ENCODE data around the gene SLC6A17. TPM values are rescaled to one million over a fixed set of nuclear protein-coding genes. Genes with fewer than 3 reads are reported as not detected.

Gene SLC6A17
- total RNA-seq, 1 donor from 2014 or later, result 46.1 TPM

DNA sequence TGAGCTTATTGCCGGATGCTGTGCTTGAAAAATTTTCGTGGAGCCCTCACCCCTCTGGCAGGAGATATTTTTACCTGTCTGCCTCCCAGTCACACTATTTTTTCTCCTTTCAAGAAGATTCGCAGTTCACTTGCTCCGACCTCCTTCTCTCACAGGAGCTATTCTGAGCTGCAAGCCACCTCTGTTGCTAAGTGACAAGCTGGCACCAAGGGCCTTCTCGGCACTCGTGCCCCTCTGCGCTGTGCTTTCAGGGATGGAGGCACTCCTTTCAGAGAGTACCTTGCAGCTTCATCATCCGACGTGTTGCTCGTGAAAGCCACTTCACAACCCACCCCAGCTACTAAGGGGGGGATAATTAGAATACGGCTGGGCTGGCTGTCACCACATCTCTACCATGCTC is 11.6 kb downstream of the SLC6A17 start:
- no peak for DNase-seq (ENCODE audit: low spot score)
- no peak overlapping the region for H3K4me3 Mint-ChIP-seq (ENCODE audit: unreplicated experiment)
- peaks cover 61% of the 10 kb centered on the region for H3K4me1 Mint-ChIP-seq (ENCODE audit: unreplicated experiment)
- H3K9me3 Mint-ChIP-seq (ENCODE audit: unreplicated experiment), result no peaks in the 10 kb centered on the region
- TF ChIP-seq, protein P1, sequence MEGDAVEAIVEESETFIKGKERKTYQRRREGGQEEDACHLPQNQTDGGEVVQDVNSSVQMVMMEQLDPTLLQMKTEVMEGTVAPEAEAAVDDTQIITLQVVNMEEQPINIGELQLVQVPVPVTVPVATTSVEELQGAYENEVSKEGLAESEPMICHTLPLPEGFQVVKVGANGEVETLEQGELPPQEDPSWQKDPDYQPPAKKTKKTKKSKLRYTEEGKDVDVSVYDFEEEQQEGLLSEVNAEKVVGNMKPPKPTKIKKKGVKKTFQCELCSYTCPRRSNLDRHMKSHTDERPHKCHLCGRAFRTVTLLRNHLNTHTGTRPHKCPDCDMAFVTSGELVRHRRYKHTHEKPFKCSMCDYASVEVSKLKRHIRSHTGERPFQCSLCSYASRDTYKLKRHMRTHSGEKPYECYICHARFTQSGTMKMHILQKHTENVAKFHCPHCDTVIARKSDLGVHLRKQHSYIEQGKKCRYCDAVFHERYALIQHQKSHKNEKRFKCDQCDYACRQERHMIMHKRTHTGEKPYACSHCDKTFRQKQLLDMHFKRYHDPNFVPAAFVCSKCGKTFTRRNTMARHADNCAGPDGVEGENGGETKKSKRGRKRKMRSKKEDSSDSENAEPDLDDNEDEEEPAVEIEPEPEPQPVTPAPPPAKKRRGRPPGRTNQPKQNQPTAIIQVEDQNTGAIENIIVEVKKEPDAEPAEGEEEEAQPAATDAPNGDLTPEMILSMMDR (IDR thresholded peaks at IDR 0.05; ENCODE audit: unreplicated experiment), result no peak
- peaks cover 29% of the 10 kb centered on the region for H3K36me3 Mint-ChIP-seq (ENCODE audit: low read depth, unreplicated experiment)
- H3K27ac Mint-ChIP-seq (ENCODE audit: unreplicated experiment), result no peak overlapping the region
- H3K27me3 Mint-ChIP-seq (ENCODE audit: unreplicated experiment), result peaks cover 14% of the 10 kb centered on the region

DNA sequence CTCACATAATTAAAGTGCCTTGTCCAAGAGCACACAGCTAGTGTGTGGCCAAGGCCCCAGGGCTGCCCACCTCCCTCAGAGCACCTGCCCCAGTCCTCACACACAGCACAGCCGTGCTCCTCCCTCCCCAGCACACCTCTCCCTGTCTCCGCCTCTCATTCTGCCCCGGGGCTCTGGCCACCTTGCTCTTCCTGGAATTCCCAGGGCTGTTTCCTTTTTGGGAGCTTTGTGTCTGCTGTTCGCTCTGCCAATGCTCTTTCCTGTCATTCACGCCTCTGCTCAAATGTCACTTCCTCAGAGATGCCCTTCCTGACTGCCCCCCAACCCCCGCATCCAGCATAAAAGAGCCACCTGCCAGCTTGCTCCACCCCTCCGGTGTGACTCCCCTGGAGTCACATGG is 13.3 kb downstream of the SLC6A17 start:
- Mint-ChIP-seq H3K4me3 (ENCODE audit: unreplicated experiment) (peak overlapping the region; percentile 4), H3K9me3 (ENCODE audit: unreplicated experiment) (no peaks in the 10 kb centered on the region), H3K4me1 (ENCODE audit: unreplicated experiment) (peaks cover 62% of the 10 kb centered on the region), H3K36me3 (ENCODE audit: low read depth, unreplicated experiment) (peaks cover 30% of the 10 kb centered on the region), H3K27ac (ENCODE audit: unreplicated experiment) (peak overlapping the region; percentile 87), H3K27me3 (ENCODE audit: unreplicated experiment) (peaks cover 12% of the 10 kb centered on the region)
- DNase-seq (ENCODE audit: low spot score), result peak; percentile 21
- TF ChIP-seq, protein P1 (IDR thresholded peaks at IDR 0.05; ENCODE audit: unreplicated experiment), result no peak

DNA sequence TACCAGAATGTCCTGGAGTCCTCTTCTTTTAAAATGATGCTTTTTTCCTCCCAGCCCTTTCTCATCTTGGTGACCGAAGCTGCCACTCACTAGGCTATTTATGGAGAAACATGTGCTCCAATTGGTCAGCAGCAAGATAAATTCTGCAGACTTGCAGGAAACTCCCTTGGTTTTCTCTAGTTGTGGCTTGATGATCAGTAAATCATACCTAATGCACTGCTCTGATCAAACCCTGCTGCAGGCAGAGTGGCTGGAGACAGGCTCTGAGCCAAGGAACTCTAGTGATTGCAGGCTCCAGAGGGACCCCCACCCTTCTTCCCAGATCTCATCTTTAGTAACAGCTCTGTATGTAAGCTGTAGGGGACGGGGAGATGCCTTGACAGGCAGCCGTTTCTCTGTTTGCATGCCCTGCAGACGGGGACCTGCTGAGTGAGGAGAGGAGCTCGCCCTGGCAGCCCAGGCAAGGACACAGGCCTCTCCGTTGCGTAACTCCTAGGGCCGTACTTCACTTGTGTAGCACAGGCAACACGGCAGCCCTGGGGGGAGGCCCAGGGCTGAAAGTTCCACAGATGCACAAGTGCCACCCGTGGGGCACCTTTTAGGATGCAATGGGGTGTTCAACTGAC is 14.5 kb downstream of the SLC6A17 start:
- Mint-ChIP-seq H3K27ac (ENCODE audit: unreplicated experiment) (no peak overlapping the region), H3K4me3 (ENCODE audit: unreplicated experiment) (no peak overlapping the region), H3K9me3 (ENCODE audit: unreplicated experiment) (no peaks in the 10 kb centered on the region), H3K27me3 (ENCODE audit: unreplicated experiment) (peaks cover 9% of the 10 kb centered on the region), H3K36me3 (ENCODE audit: low read depth, unreplicated experiment) (peaks cover 37% of the 10 kb centered on the region), H3K4me1 (ENCODE audit: unreplicated experiment) (peaks cover 49% of the 10 kb centered on the region)
- no peak for DNase-seq (ENCODE audit: low spot score)
- TF ChIP-seq, protein P1 (IDR thresholded peaks at IDR 0.05; ENCODE audit: unreplicated experiment), result no peak

DNA sequence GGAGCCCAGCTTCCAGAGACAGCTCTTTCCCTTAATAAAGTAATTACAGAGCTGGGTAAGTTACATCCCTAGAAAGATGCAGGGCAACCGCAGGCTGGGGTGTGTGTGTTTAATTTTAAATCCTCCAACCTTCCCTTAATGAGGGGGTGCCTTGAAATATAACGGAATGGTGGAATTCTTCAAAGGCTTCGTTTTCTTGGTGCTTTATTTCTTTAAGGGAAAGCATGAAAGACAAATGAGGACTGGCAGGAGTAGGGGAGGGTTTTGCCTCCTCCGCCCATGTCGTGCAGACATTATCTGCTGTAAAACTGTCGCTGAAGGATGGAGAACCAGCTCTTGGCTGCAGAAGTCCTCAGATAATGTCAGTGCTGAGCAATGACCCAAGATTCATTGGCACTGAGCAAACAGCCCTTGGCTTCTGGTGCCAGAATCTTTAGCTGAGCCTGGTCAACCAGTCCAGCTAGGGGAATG is 15.5 kb downstream of the SLC6A17 start:
- Mint-ChIP-seq H3K27me3 (ENCODE audit: unreplicated experiment) (peaks cover 9% of the 10 kb centered on the region), H3K36me3 (ENCODE audit: low read depth, unreplicated experiment) (peaks cover 36% of the 10 kb centered on the region), H3K4me3 (ENCODE audit: unreplicated experiment) (no peak overlapping the region), H3K27ac (ENCODE audit: unreplicated experiment) (no peak overlapping the region), H3K9me3 (ENCODE audit: unreplicated experiment) (no peaks in the 10 kb centered on the region), H3K4me1 (ENCODE audit: unreplicated experiment) (peaks cover 40% of the 10 kb centered on the region)
- TF ChIP-seq, protein P1 (IDR thresholded peaks at IDR 0.05; ENCODE audit: unreplicated experiment), result no peak
- no peak for DNase-seq (ENCODE audit: low spot score)

DNA sequence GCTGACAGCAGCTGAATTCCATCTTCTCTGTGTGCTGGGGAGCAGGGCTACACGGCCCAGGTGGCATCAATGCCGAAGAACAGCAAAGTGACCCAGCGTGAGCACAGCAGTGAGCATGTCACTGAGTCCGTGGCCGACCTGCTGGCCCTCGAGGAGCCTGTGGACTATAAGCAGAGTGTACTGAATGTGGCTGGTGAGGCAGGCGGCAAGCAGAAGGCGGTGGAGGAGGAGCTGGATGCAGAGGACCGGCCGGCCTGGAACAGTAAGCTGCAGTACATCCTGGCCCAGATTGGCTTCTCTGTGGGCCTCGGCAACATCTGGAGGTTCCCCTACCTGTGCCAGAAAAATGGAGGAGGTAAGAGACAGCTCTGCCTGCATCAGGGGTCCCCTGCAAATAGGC is 16.6 kb downstream of the SLC6A17 start:
- H3K36me3 Mint-ChIP-seq (ENCODE audit: low read depth, unreplicated experiment), result peaks cover 43% of the 10 kb centered on the region
- DNase-seq (ENCODE audit: low spot score), result no peak
- no peaks in the 10 kb centered on the region for H3K9me3 Mint-ChIP-seq (ENCODE audit: unreplicated experiment)
- H3K27ac Mint-ChIP-seq (ENCODE audit: unreplicated experiment), result no peak overlapping the region
- no peak overlapping the region for H3K4me3 Mint-ChIP-seq (ENCODE audit: unreplicated experiment)
- TF ChIP-seq, protein P1 (IDR thresholded peaks at IDR 0.05; ENCODE audit: unreplicated experiment), result no peak
- H3K4me1 Mint-ChIP-seq (ENCODE audit: unreplicated experiment), result peaks cover 38% of the 10 kb centered on the region
- H3K27me3 Mint-ChIP-seq (ENCODE audit: unreplicated experiment), result peaks cover 11% of the 10 kb centered on the region

Measured in endothelial cell (in vitro differentiated cells).